ENCODE measurements around the gene NKX1-1. TPM values are rescaled to one million over a fixed set of nuclear protein-coding genes. Genes with fewer than 3 reads are reported as not detected.

The NKX1-1 gene
- total RNA-seq, 2 donors from 2014 or later: not detected

- no peaks in the 10 kb centered on the region for H3K27me3 Mint-ChIP-seq (ENCODE audit: insufficient read depth)
- Histone ChIP-seq H3K9me3 (ENCODE audit: control insufficient read depth, low read length) (no peaks in the 10 kb centered on the region), H3K27ac (ENCODE audit: low read depth, low read length) (no peak overlapping the region), H3K4me3 (ENCODE audit: low read length) (no peak overlapping the region), H3K4me1 (ENCODE audit: control insufficient read depth, insufficient read depth, low read length) (no peaks in the 10 kb centered on the region), H3K27me3 (ENCODE audit: control insufficient read depth, insufficient read depth, low read length, poor library complexity, severe bottlenecking) (no peaks in the 10 kb centered on the region), H3K36me3 (ENCODE audit: control insufficient read depth, insufficient read depth, low read length) (no peaks in the 10 kb centered on the region), H3K9ac (ENCODE audit: extremely low read depth, low read length, poor library complexity, severe bottlenecking) (no peak overlapping the region)
- no peak for TF ChIP-seq CTCF (conservative IDR thresholded peaks at IDR 0.05)
- DNase-seq: no peak
- H3K9me3 Mint-ChIP-seq: no peaks in the 10 kb centered on the region
- H3K36me3 Mint-ChIP-seq (ENCODE audit: low read depth): peaks cover 9% of the 10 kb centered on the region
- no peak overlapping the region for H3K4me3 Mint-ChIP-seq
- H3K27ac Mint-ChIP-seq: no peak overlapping the region
- no peaks in the 10 kb centered on the region for H3K4me1 Mint-ChIP-seq
- 85 to 92% methylated on average over 6 to 13 of the region's 13 CpGs for WGBS, 2 experiments (ENCODE audit: insufficient coverage in 1 of 2, insufficient read length in 1 of 2)
Observed at GRCh38 chr4:1364748-1365147, 41.5 kb downstream of the NKX1-1 start.

- DNase-seq: no peak
- no peak overlapping the region for H3K27ac Mint-ChIP-seq
- H3K36me3 Mint-ChIP-seq (ENCODE audit: low read depth): peaks cover 12% of the 10 kb centered on the region
- Histone ChIP-seq H3K9ac (ENCODE audit: extremely low read depth, low read length, poor library complexity, severe bottlenecking) (no peak overlapping the region), H3K27me3 (ENCODE audit: control insufficient read depth, insufficient read depth, low read length, poor library complexity, severe bottlenecking) (no peaks in the 10 kb centered on the region), H3K4me1 (ENCODE audit: control insufficient read depth, insufficient read depth, low read length) (no peaks in the 10 kb centered on the region), H3K27ac (ENCODE audit: low read depth, low read length) (no peak overlapping the region), H3K36me3 (ENCODE audit: control insufficient read depth, insufficient read depth, low read length) (no peaks in the 10 kb centered on the region), H3K9me3 (ENCODE audit: control insufficient read depth, low read length) (no peaks in the 10 kb centered on the region), H3K4me3 (ENCODE audit: low read length) (no peak overlapping the region)
- TF ChIP-seq CTCF (conservative IDR thresholded peaks at IDR 0.05): no peak
- WGBS, 2 experiments (ENCODE audit: insufficient coverage in 1 of 2, insufficient read length in 1 of 2): 87 to 96% methylated on average over 14 to 15 of the region's 18 CpGs
- no peak overlapping the region for H3K4me3 Mint-ChIP-seq
- H3K4me1 Mint-ChIP-seq: no peaks in the 10 kb centered on the region
- no peaks in the 10 kb centered on the region for H3K27me3 Mint-ChIP-seq (ENCODE audit: insufficient read depth)
- no peaks in the 10 kb centered on the region for H3K9me3 Mint-ChIP-seq
Observed at GRCh38 chr4:1364217-1364616, 42.0 kb downstream of the NKX1-1 start.

- Mint-ChIP-seq H3K27ac (no peak overlapping the region), H3K27me3 (ENCODE audit: insufficient read depth) (no peaks in the 10 kb centered on the region), H3K4me3 (no peak overlapping the region), H3K9me3 (no peaks in the 10 kb centered on the region), H3K4me1 (no peaks in the 10 kb centered on the region), H3K36me3 (ENCODE audit: low read depth) (peaks cover 14% of the 10 kb centered on the region)
- no peak overlapping the region for H3K27ac ChIP-seq (ENCODE audit: low read depth, low read length)
- 95 to 96% methylated on average over 11 of the region's 11 CpGs for WGBS, 2 experiments (ENCODE audit: insufficient coverage in 1 of 2, insufficient read length in 1 of 2)
- DNase-seq: no peak
- no peaks in the 10 kb centered on the region for H3K4me1 ChIP-seq (ENCODE audit: control insufficient read depth, insufficient read depth, low read length)
- no peak for TF ChIP-seq CTCF (conservative IDR thresholded peaks at IDR 0.05)
- no peak overlapping the region for H3K9ac ChIP-seq (ENCODE audit: extremely low read depth, low read length, poor library complexity, severe bottlenecking)
- H3K4me3 ChIP-seq (ENCODE audit: low read length): no peak overlapping the region
- no peaks in the 10 kb centered on the region for H3K27me3 ChIP-seq (ENCODE audit: control insufficient read depth, insufficient read depth, low read length, poor library complexity, severe bottlenecking)
- peaks cover 1% of the 10 kb centered on the region for H3K36me3 ChIP-seq (ENCODE audit: control insufficient read depth, insufficient read depth, low read length)
- H3K9me3 ChIP-seq (ENCODE audit: control insufficient read depth, low read length): no peaks in the 10 kb centered on the region
Observed at GRCh38 chr4:1363513-1363912, 42.7 kb downstream of the NKX1-1 start.
